Neuronal stem cell (in vitro differentiated cells): Measurements from ENCODE around the gene TMEM108.
A peak's percentile ranks its signal among the peaks of the same experiment; 100 is the strongest.

Experiments
- DNase-seq: peaks from one replicate; pipeline ENCODE4 v3.0.0-alpha.2; 2013; ENCODE audit warnings: low spot score
- H2AFZ ChIP-seq: one replicate; pipeline ENCODE4 v1.6.1; 2013; ENCODE audit warnings: mild to moderate bottlenecking, low read length, inconsistent platforms
- H2AK5ac ChIP-seq: 2 replicates; pipeline ENCODE4 v1.6.1; 2013; ENCODE audit warnings: low read depth, mild to moderate bottlenecking, inconsistent platforms, low read length, moderate library complexity, mixed read lengths
- H2BK120ac ChIP-seq: 2 replicates; pipeline ENCODE4 v1.6.1; 2013; ENCODE audit warnings: low read depth, mild to moderate bottlenecking, inconsistent platforms, low read length, moderate library complexity, mixed read lengths
- H2BK12ac ChIP-seq: one replicate; pipeline ENCODE4 v1.6.1; 2013; ENCODE audit warnings: low read length, inconsistent platforms
- H2BK15ac ChIP-seq: 2 replicates; pipeline ENCODE4 v1.6.1; 2013; ENCODE audit warnings: mild to moderate bottlenecking, low read length, inconsistent platforms, mixed read lengths
- H2BK5ac ChIP-seq: one replicate; pipeline ENCODE4 v1.6.1; 2013; ENCODE audit warnings: inconsistent platforms, mild to moderate bottlenecking, low read length, moderate library complexity
- H3K14ac ChIP-seq: one replicate; pipeline ENCODE4 v1.6.1; 2013; ENCODE audit warnings: low read length, inconsistent platforms
- H3K18ac ChIP-seq: 2 replicates; pipeline ENCODE4 v1.6.1; 2013; ENCODE audit warnings: low read length, inconsistent platforms
- H3K23ac ChIP-seq: 2 replicates; pipeline ENCODE4 v1.6.1; 2013; ENCODE audit warnings: low read depth, mild to moderate bottlenecking, mixed read lengths, low read length, inconsistent platforms; ENCODE audit not compliant: poor library complexity
- H3K27ac ChIP-seq: replicated peaks from 3 replicates; pipeline ENCODE4 v1.5.1; 2013; ENCODE audit warnings: low read length, inconsistent platforms
- H3K27me3 ChIP-seq, 3 experiments: 2 replicates each; pipeline ENCODE4 v1.6.1; 2013; ENCODE audit warnings: low read length in 3 of 3, mild to moderate bottlenecking in 2 of 3, inconsistent platforms in 1 of 3, low read depth in 1 of 3, mixed read lengths in 1 of 3, moderate library complexity in 1 of 3; ENCODE audit not compliant: control insufficient read depth in 3 of 3, insufficient read depth in 3 of 3
- H3K36me3 ChIP-seq, 2 donors: replicated peaks in 1 of 2; 2 replicates each; pipeline ENCODE4 v1.6.1; 2013; ENCODE audit warnings: low read length in 2 of 2; ENCODE audit not compliant: control insufficient read depth in 2 of 2, insufficient read depth in 2 of 2
- H3K4ac ChIP-seq: 2 replicates; pipeline ENCODE4 v1.6.1; 2013; ENCODE audit warnings: inconsistent platforms, mild to moderate bottlenecking, low read length, moderate library complexity
- H3K4me1 ChIP-seq, 2 donors: 1 replicate in 1 of 2; 2 replicates in 1 of 2; pipeline ENCODE4 v1.6.1; 2013; ENCODE audit warnings: low read length in 2 of 2, low read depth in 1 of 2; ENCODE audit not compliant: control insufficient read depth in 2 of 2, insufficient read depth in 1 of 2
- H3K4me2 ChIP-seq: one replicate; pipeline ENCODE4 v1.6.1; 2013; ENCODE audit warnings: mild to moderate bottlenecking, low read length, inconsistent platforms; ENCODE audit not compliant: insufficient read depth, poor library complexity, severe bottlenecking
- H3K4me3 ChIP-seq, 2 donors: 2 replicates each; pipeline ENCODE4 v1.5.1; 2013; ENCODE audit warnings: low read length in 2 of 2, mild to moderate bottlenecking in 2 of 2, inconsistent platforms in 1 of 2, moderate library complexity in 1 of 2
- H3K79me1 ChIP-seq: one replicate; pipeline ENCODE4 v1.6.1; 2013; ENCODE audit warnings: low read depth, mild to moderate bottlenecking, inconsistent platforms, low read length, moderate library complexity
- H3K9ac ChIP-seq: one replicate; pipeline ENCODE4 v1.6.1; 2013; ENCODE audit warnings: mild to moderate bottlenecking, low read depth, low read length, inconsistent platforms; ENCODE audit not compliant: poor library complexity
- H3K9me3 ChIP-seq, 2 donors: replicated peaks in 1 of 2; 2 replicates each; pipeline versions ENCODE3 to v1.6.1; 2013; ENCODE audit warnings: low read length in 2 of 2, mild to moderate bottlenecking in 2 of 2, inconsistent platforms in 1 of 2, low read depth in 1 of 2, mixed read lengths in 1 of 2, moderate library complexity in 1 of 2; ENCODE audit not compliant: control insufficient read depth in 2 of 2, insufficient read depth in 1 of 2
- H4K8ac ChIP-seq: one replicate; pipeline ENCODE4 v1.6.1; 2013; ENCODE audit warnings: low read depth, mild to moderate bottlenecking, inconsistent platforms, low read length, moderate library complexity
- H4K91ac ChIP-seq: one replicate; pipeline ENCODE4 v1.6.1; 2013; ENCODE audit warnings: low read length, low read depth, mild to moderate bottlenecking, inconsistent platforms; ENCODE audit not compliant: poor library complexity
- WGBS, 2 donors: extraction: QIAGEN DNeasy Blood & Tissue Kit; methylation state at CpG; one replicate each; pipeline ENCODE4 v1.1.7; 2013; ENCODE audit warnings: missing lambda C conversion rate in 2 of 2, mixed read lengths in 1 of 2; ENCODE audit not compliant: insufficient read length in 2 of 2, insufficient replicate concordance in 1 of 2; ENCODE audit errors: extremely low coverage in 2 of 2; 5-methylcytosine and 5-hydroxymethylcytosine counted together

The TMEM108 gene

DNA sequence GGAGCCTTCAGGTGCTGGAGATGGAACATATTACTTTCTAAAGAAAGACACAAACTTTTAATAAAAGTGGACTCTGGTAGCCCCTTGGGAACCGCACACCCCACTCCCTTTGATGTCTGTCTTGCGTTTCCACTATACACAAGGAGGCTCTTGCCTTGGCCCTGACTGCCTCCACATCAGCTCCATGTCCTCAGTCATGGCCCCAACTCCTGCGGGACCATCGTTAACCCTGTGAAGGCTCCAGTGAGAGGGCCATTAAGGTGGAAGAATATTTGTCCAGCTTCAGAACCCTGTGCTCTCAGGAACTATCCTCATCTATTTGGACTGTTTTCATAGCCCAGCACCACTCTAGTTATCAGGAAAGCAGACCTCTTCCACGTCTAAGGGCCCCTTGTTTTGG lies 345.6 kb downstream of the TMEM108 start:
- no peak overlapping the region for H4K8ac ChIP-seq
- H3K36me3 ChIP-seq: no peaks in the 10 kb centered on the region
- no peak overlapping the region for H2BK5ac ChIP-seq
- no peak overlapping the region for H3K9ac ChIP-seq
- no peaks in the 10 kb centered on the region for H3K9me3 ChIP-seq
- H2BK12ac ChIP-seq: no peak overlapping the region
- peaks cover 0 to 3% (median 0%) of the 10 kb centered on the region in 3 experiments for H3K27me3 ChIP-seq
- peaks cover 0 to 1% of the 10 kb centered on the region in 2 donors for H3K4me1 ChIP-seq
- H3K27ac ChIP-seq: no peak overlapping the region
- H2BK15ac ChIP-seq: no peak overlapping the region
- H4K91ac ChIP-seq: no peak overlapping the region
- no peak overlapping the region for H3K23ac ChIP-seq
- H3K4me2 ChIP-seq: no peak overlapping the region
- no peak overlapping the region for H3K4me3 ChIP-seq
- H3K79me1 ChIP-seq: no peaks in the 10 kb centered on the region
- no peak overlapping the region for H3K18ac ChIP-seq
- H2AK5ac ChIP-seq: no peak overlapping the region
- H2AFZ ChIP-seq: no peak overlapping the region
- WGBS, 2 donors: no CpG with 5 or more reads among the region's 5 CpGs
- no peak overlapping the region for H3K14ac ChIP-seq
- no peak overlapping the region for H3K4ac ChIP-seq
- no peak for DNase-seq
- H2BK120ac ChIP-seq: no peak overlapping the region

DNA sequence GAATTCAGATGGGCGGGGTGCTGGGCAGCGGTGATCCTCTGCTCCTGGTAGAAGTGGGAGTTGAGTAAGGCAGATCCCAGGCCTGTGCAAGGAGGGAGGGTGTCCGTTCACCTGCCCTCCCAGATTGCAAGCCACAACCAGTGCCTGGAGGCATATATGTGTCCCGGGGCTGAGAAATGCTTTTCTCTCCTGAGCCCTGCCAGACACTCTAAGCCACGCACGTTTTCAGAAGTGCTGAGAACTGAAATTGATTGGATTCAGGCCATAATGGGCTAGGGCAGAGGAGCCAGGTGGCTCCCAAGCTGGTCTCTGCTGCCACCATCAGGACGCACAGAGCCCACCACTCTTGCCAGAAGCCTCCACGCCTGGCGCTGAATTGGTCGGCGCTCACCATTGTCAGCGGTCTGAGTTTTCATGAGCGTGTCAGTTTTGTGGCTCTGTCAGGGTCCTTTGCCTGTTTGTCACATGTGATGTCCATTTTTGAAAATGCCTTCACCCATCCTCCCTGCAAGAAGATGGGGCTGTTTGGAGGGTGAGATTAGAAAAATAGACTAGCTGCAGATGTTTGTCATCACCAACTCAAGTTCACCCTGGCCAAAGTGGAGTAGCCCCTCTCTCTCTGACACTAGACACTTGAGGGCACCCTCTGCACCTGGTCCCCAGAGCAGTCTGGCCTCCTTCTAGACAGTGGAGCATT lies 346.3 kb downstream of the TMEM108 start:
- peak; percentile 67 for DNase-seq
- no peak overlapping the region for H2AFZ ChIP-seq
- H3K18ac ChIP-seq: peak overlapping the region; percentile 5
- H3K4me3 ChIP-seq: no peak overlapping the region
- no peak overlapping the region for H2BK15ac ChIP-seq
- no peaks in the 10 kb centered on the region for H3K9me3 ChIP-seq
- H4K8ac ChIP-seq: no peak overlapping the region
- no peak overlapping the region for H3K14ac ChIP-seq
- no peak overlapping the region for H2BK12ac ChIP-seq
- H3K23ac ChIP-seq: no peak overlapping the region
- H3K4ac ChIP-seq: no peak overlapping the region
- H2AK5ac ChIP-seq: no peak overlapping the region
- peaks cover 0 to 1% of the 10 kb centered on the region in 2 donors for H3K4me1 ChIP-seq
- WGBS, 2 donors: no CpG with 5 or more reads among the region's 13 CpGs
- no peak overlapping the region for H3K4me2 ChIP-seq
- peaks cover 0 to 4% (median 0%) of the 10 kb centered on the region in 3 experiments for H3K27me3 ChIP-seq
- H2BK5ac ChIP-seq: no peak overlapping the region
- no peak overlapping the region for H3K27ac ChIP-seq
- no peak overlapping the region for H4K91ac ChIP-seq
- no peaks in the 10 kb centered on the region for H3K36me3 ChIP-seq
- H3K9ac ChIP-seq: no peak overlapping the region
- H3K79me1 ChIP-seq: no peaks in the 10 kb centered on the region
- H2BK120ac ChIP-seq: no peak overlapping the region

GRCh38 chr3:133386876-133387275 lies 348.7 kb downstream of the TMEM108 start:
- Histone ChIP-seq H2BK12ac (no peak overlapping the region), H3K9me3 (no peaks in the 10 kb centered on the region), H2AK5ac (no peak overlapping the region), H3K4me1 (peaks cover 0 to 1% of the 10 kb centered on the region in 2 donors), H3K23ac (no peak overlapping the region), H3K4ac (no peak overlapping the region), H2BK15ac (no peak overlapping the region), H2AFZ (no peak overlapping the region), H2BK5ac (no peak overlapping the region), H3K4me3 (no peak overlapping the region), H2BK120ac (no peak overlapping the region), H4K8ac (no peak overlapping the region), H3K79me1 (no peaks in the 10 kb centered on the region), H3K18ac (no peak overlapping the region), H3K14ac (no peak overlapping the region), H3K27ac (no peak overlapping the region), H3K4me2 (no peak overlapping the region), H3K9ac (no peak overlapping the region), H3K27me3 (peaks cover 0 to 4% (median 0%) of the 10 kb centered on the region in 3 experiments), H3K36me3 (no peaks in the 10 kb centered on the region), H4K91ac (no peak overlapping the region)
- no peak for DNase-seq

GRCh38 chr3:133387341-133387740 lies 349.1 kb downstream of the TMEM108 start:
- no peak for DNase-seq
- H3K4ac ChIP-seq: no peak overlapping the region
- no peak overlapping the region for H3K4me2 ChIP-seq
- H3K79me1 ChIP-seq: no peaks in the 10 kb centered on the region
- H4K91ac ChIP-seq: no peak overlapping the region
- no CpG with 5 or more reads among the region's 4 CpGs for WGBS, 2 donors
- no peaks in the 10 kb centered on the region for H3K9me3 ChIP-seq
- H3K14ac ChIP-seq: no peak overlapping the region
- H3K23ac ChIP-seq: no peak overlapping the region
- H3K27ac ChIP-seq: no peak overlapping the region
- no peak overlapping the region for H2BK15ac ChIP-seq
- no peak overlapping the region for H2AFZ ChIP-seq
- H2BK12ac ChIP-seq: no peak overlapping the region
- no peaks in the 10 kb centered on the region for H3K36me3 ChIP-seq
- no peak overlapping the region for H2BK5ac ChIP-seq
- H2AK5ac ChIP-seq: no peak overlapping the region
- H3K9ac ChIP-seq: no peak overlapping the region
- no peak overlapping the region for H3K18ac ChIP-seq
- peaks cover 0 to 1% of the 10 kb centered on the region in 2 donors for H3K4me1 ChIP-seq
- no peak overlapping the region for H2BK120ac ChIP-seq
- no peak overlapping the region for H4K8ac ChIP-seq
- H3K4me3 ChIP-seq: no peak overlapping the region
- H3K27me3 ChIP-seq: peaks cover 0 to 4% (median 0%) of the 10 kb centered on the region in 3 experiments
